Neural progenitor cell (in vitro differentiated cells): ENCODE measurements around the gene NHLH2.

Source experiments
- EZH2 ChIP-seq: fragments of 200-600 bp; sonication (generic); IDR thresholded peaks from 2 replicates; pipeline ENCODE4 v1.6.1; 2017; ENCODE audit warnings: antibody characterized with exemption, mild to moderate bottlenecking, moderate library complexity
- EZH2phosphoT487 ChIP-seq: fragments of 200-600 bp; sonication (generic); IDR thresholded peaks from 2 replicates; pipeline ENCODE4 v1.6.1; 2017; ENCODE audit warnings: antibody characterized with exemption
- TF ChIP-seq, protein P1 (sequence below): fragments of 200-600 bp; sonication (generic); IDR thresholded peaks from 2 replicates; pipeline ENCODE4 v1.5.1; 2017; ENCODE audit warnings: antibody characterized with exemption, mild to moderate bottlenecking

DNA sequence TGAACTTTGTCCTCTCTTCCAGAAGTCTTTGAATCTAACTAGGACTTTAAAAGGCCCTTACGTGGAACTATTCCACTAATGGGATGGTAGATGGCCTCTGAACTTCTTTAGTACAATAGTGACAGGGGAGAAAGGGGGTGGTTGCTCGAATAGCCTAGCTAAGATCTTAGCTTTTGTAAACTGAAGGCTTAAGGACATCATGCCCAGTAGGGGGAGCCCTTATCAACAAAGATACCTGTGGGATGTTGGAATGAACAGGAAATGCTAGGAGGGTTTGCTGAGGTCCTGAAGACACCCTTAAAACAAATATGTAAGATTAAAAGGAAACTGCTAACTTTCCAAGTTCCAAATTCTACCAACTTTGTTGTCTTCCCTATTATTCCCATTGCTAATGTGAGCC lies 33.2 kb downstream of the NHLH2 start:
- TF ChIP-seq, protein P1, sequence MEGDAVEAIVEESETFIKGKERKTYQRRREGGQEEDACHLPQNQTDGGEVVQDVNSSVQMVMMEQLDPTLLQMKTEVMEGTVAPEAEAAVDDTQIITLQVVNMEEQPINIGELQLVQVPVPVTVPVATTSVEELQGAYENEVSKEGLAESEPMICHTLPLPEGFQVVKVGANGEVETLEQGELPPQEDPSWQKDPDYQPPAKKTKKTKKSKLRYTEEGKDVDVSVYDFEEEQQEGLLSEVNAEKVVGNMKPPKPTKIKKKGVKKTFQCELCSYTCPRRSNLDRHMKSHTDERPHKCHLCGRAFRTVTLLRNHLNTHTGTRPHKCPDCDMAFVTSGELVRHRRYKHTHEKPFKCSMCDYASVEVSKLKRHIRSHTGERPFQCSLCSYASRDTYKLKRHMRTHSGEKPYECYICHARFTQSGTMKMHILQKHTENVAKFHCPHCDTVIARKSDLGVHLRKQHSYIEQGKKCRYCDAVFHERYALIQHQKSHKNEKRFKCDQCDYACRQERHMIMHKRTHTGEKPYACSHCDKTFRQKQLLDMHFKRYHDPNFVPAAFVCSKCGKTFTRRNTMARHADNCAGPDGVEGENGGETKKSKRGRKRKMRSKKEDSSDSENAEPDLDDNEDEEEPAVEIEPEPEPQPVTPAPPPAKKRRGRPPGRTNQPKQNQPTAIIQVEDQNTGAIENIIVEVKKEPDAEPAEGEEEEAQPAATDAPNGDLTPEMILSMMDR = peak; percentile 92
- TF ChIP-seq EZH2 (no peak), EZH2phosphoT487 (no peak)
